ENCODE data around the gene GNAI2. TPM values are rescaled to one million over a fixed set of nuclear protein-coding genes. Genes with fewer than 3 reads are reported as not detected.

GNAI2 gene
- total and polyA plus RNA-seq, 8 donors, result 61.1 to 211 (median 79.2) TPM

- 86 to 91% (median 89%) methylated on average over 8 of the region's 8 CpGs for WGBS, 5 donors
- intact Hi-C loops (cut with DNase I; ENCODE audit: low total_unique reads), result no loop called here
- H3K27me3 ChIP-seq, result no peaks in the 10 kb centered on the region
- H3K4me3 ChIP-seq, result no peak overlapping the region
- H3K36me3 ChIP-seq, result peaks cover 7 to 15% (median 8%) of the 10 kb centered on the region in 4 donors
- DNase-seq, result no peak
- H3K4me1 ChIP-seq, result peaks cover 39 to 60% (median 56%) of the 10 kb centered on the region in 4 donors
- H3K27ac ChIP-seq, result no peak overlapping the region
- TF ChIP-seq POLR2AphosphoS5 (IDR thresholded peaks at IDR 0.05) (no peak), EP300 (IDR thresholded peaks at IDR 0.05) (no peak), CTCF (IDR thresholded peaks at IDR 0.05) (no peak), POLR2A (IDR thresholded peaks at IDR 0.05) (no peak)
- no peaks in the 10 kb centered on the region for H3K9me3 ChIP-seq
Measured at GRCh38 chr3:50295553-50296431, 59.8 kb downstream of the GNAI2 start.

- intact Hi-C loops (cut with DNase I; ENCODE audit: low total_unique reads), result no loop called here
- WGBS, 5 donors, result 93 to 96% (median 94%) methylated on average over 13 to 18 of the region's 18 CpGs
- no peak for DNase-seq
Measured at GRCh38 chr3:50296721-50297383, 60.8 kb downstream of the GNAI2 start.

GRCh38 chr3:50297384-50297775 lies 61.4 kb downstream of the GNAI2 start:
- no peak for TF ChIP-seq POLR2A (IDR thresholded peaks at IDR 0.05)
- TF ChIP-seq CTCF (IDR thresholded peaks at IDR 0.05), result no peak
- no peak for TF ChIP-seq EP300 (IDR thresholded peaks at IDR 0.05)
- TF ChIP-seq POLR2AphosphoS5 (IDR thresholded peaks at IDR 0.05), result no peak
- Histone ChIP-seq H3K27me3 (no peaks in the 10 kb centered on the region), H3K9me3 (no peaks in the 10 kb centered on the region), H3K4me1 (peaks cover 35 to 65% (median 58%) of the 10 kb centered on the region in 4 donors), H3K27ac (peak overlapping the region in 2 of 5 donors; percentile 93 to 96), H3K4me3 (no peak overlapping the region), H3K36me3 (peaks cover 7 to 15% (median 8%) of the 10 kb centered on the region in 4 donors)
- WGBS, 5 donors, result 65 to 88% (median 79%) methylated on average over 2 of the region's 2 CpGs; no CpG with 5 or more reads in 1 of the 5 donors
- intact Hi-C loops (cut with DNase I; ENCODE audit: low total_unique reads), result no loop called here
- peak in 1 of 2 donors; percentile 36 for DNase-seq

More at GRCh38 chr3:50296721-50297383, 60.8 kb downstream of the GNAI2 start:
- Histone ChIP-seq H3K4me1 (peaks cover 31 to 60% (median 56%) of the 10 kb centered on the region in 4 donors), H3K36me3 (peaks cover 7 to 15% (median 8%) of the 10 kb centered on the region in 4 donors), H3K27me3 (no peaks in the 10 kb centered on the region), H3K27ac (peak overlapping the region in 1 of 5 donors; percentile 13), H3K9me3 (no peaks in the 10 kb centered on the region), H3K4me3 (no peak overlapping the region)
- TF ChIP-seq POLR2AphosphoS5 (IDR thresholded peaks at IDR 0.05) (no peak), EP300 (IDR thresholded peaks at IDR 0.05) (no peak), POLR2A (IDR thresholded peaks at IDR 0.05) (no peak), CTCF (IDR thresholded peaks at IDR 0.05) (no peak)

Data from stomach (tissue), 9 donors.